Measurements from ENCODE around the gene RPL31. TPM values are rescaled to one million over a fixed set of nuclear protein-coding genes. Genes with fewer than 3 reads are reported as not detected.

The RPL31 gene
- 1,192 TPM for total RNA-seq

GRCh38 chr2:101001691-101002561, at the start of gene RPL31:
RPL31 (plus strand) TSS chr2:101002289; CDS start chr2:101002702, 413 bp downstream.

Other genes with a start within 250 kb of the RPL31 start
- gene NPAS2, start 182.2 kb upstream of the RPL31 start, total RNA-seq = 9.3 TPM
- gene TBC1D8, start 149.1 kb downstream of the RPL31 start, total RNA-seq = 34.9 TPM

All from metanephros (tissue), 1 donor.